HG03342 (cell line): ENCODE results near the gene BCAS3.

Source experiments
- ATAC-seq: cut with Tn5 transposase; IDR thresholded peaks from one replicate; pipeline ENCODE4 v1.9.1; 2021; ENCODE audit warnings: mild to moderate bottlenecking, moderate library complexity; ENCODE audit not compliant: unreplicated experiment

Gene BCAS3

GRCh38 chr17:61048376-61049106 lies 370.9 kb downstream of the BCAS3 start:
- ATAC-seq, result no peak

- no peak for ATAC-seq
Measured at GRCh38 chr17:61053469-61053868, 375.8 kb downstream of the BCAS3 start.

GRCh38 chr17:61054436-61054835 lies 376.8 kb downstream of the BCAS3 start:
- ATAC-seq, result no peak

GRCh38 chr17:61057257-61057656 lies 379.6 kb downstream of the BCAS3 start:
- ATAC-seq, result no peak

- ATAC-seq, result no peak
Measured at GRCh38 chr17:61058066-61058465, 380.4 kb downstream of the BCAS3 start.

- peak; percentile 48 for ATAC-seq
Measured at GRCh38 chr17:61063528-61063927, 385.9 kb downstream of the BCAS3 start.

GRCh38 chr17:61064087-61064951 lies 386.7 kb downstream of the BCAS3 start:
- peak; percentile 61 for ATAC-seq

- no peak for ATAC-seq
Measured at GRCh38 chr17:61065263-61065773, 387.7 kb downstream of the BCAS3 start.

GRCh38 chr17:61066062-61066461 lies 388.4 kb downstream of the BCAS3 start:
- ATAC-seq, result no peak

- no peak for ATAC-seq
Measured at GRCh38 chr17:61070649-61071048, 393.0 kb downstream of the BCAS3 start.

GRCh38 chr17:61072648-61073047 lies 395.0 kb downstream of the BCAS3 start:
- no peak for ATAC-seq

GRCh38 chr17:61073131-61073530 lies 395.5 kb downstream of the BCAS3 start:
- no peak for ATAC-seq

- ATAC-seq, result no peak
Measured at GRCh38 chr17:61073799-61074513, 396.3 kb downstream of the BCAS3 start.

- ATAC-seq, result no peak
Measured at GRCh38 chr17:61075988-61076387, 398.3 kb downstream of the BCAS3 start.

- ATAC-seq, result no peak
Measured at GRCh38 chr17:61076621-61077031, 399.0 kb downstream of the BCAS3 start.

- ATAC-seq, result no peak
Measured at GRCh38 chr17:61081959-61082358, 404.3 kb downstream of the BCAS3 start.

GRCh38 chr17:61084260-61084659 lies 406.6 kb downstream of the BCAS3 start:
- no peak for ATAC-seq

GRCh38 chr17:61087024-61087423 lies 409.4 kb downstream of the BCAS3 start:
- no peak for ATAC-seq

- ATAC-seq, result no peak
Measured at GRCh38 chr17:61088556-61088955, 410.9 kb downstream of the BCAS3 start.

- no peak for ATAC-seq
Measured at GRCh38 chr17:61091096-61091495, 413.4 kb downstream of the BCAS3 start.

- no peak for ATAC-seq
Measured at GRCh38 chr17:61097781-61098180, 420.1 kb downstream of the BCAS3 start.
